Measurements from ENCODE around the gene CUEDC1. TPM values are rescaled to one million over a fixed set of nuclear protein-coding genes. Genes with fewer than 3 reads are reported as not detected.

CUEDC1 gene
- total RNA-seq, 1 experiment from 2014 or later: 61.4 TPM

DNA sequence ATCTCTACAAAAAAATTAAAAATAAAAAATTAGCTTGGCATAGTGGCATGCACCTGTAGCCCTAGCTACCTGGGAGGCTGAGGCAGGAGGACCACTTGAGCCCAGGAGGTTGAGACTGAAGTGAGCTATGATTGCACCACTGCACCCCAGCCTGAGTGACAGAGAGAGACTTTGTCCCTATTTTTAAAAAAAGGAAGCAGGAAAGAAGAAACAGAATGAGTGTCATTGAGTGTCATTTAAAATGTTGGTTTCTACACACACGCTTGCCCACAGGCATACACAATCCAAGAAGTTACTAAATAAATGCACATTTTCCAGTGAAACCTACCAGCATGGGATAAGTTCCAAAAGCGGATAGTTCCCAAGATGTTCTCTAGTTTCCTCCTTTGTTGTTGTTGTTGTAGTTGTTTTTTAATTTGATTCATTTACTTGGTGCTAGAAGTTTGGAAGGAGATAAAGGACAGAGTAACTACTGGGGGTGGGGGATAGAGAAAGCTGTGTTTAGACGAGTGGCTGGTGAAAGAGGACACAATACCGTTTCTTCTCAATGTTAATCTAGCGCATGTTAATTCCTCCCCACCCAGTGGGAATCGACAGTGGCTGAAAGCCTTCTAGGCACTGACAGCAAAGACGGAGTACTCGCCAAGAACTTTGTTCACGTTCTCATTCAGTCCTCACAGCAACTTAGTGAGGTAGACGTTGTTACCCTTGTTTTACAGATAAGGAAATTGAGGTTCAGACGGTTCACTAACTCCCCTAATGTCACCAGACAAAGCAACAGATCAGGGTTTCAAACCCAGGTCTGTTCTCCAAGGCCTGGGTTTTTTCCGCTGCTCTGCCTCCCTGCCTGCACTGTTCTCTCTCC is 122.7 kb downstream of the CUEDC1 start:
- no peaks in the 10 kb centered on the region for H3K27me3 ChIP-seq (ENCODE audit: insufficient read depth, low read depth)
- no peaks in the 10 kb centered on the region for H3K79me2 ChIP-seq (ENCODE audit: low read depth)
- ChIA-PET CTCF (interaction anchor here (0.5 to 1.6 kb wide), 5 partner anchors 9 to 511 kb away, joined by 3 to 5 read pairs (median 3); no protein-coding TSS in a partner anchor), POLR2A (ENCODE audit: unreplicated experiment) (no interaction called here)
- H3K27ac ChIP-seq: no peak overlapping the region
- intact Hi-C loops (cut with micrococcal nuclease; ENCODE audit: unreplicated experiment): loop anchor here (2.0 to 5.0 kb wide), 2 partner anchors 590 to 702 kb away; no protein-coding TSS in a partner anchor
- no peak overlapping the region for H2AFZ ChIP-seq
- H3K4me2 ChIP-seq: no peak overlapping the region
- H3K9me3 ChIP-seq (ENCODE audit: insufficient read depth, low read depth): no peaks in the 10 kb centered on the region
- DNase-seq: no peak
- H3K9me2 ChIP-seq (ENCODE audit: insufficient read depth): no peaks in the 10 kb centered on the region
- no peaks in the 10 kb centered on the region for H3K4me1 ChIP-seq (replicated peaks; ENCODE audit: insufficient read depth)
- no TSS peak for BruUV-seq (replicated peaks)
- no peaks in the 10 kb centered on the region for H4K20me1 ChIP-seq (ENCODE audit: insufficient read depth)
- TF ChIP-seq, protein P1, sequence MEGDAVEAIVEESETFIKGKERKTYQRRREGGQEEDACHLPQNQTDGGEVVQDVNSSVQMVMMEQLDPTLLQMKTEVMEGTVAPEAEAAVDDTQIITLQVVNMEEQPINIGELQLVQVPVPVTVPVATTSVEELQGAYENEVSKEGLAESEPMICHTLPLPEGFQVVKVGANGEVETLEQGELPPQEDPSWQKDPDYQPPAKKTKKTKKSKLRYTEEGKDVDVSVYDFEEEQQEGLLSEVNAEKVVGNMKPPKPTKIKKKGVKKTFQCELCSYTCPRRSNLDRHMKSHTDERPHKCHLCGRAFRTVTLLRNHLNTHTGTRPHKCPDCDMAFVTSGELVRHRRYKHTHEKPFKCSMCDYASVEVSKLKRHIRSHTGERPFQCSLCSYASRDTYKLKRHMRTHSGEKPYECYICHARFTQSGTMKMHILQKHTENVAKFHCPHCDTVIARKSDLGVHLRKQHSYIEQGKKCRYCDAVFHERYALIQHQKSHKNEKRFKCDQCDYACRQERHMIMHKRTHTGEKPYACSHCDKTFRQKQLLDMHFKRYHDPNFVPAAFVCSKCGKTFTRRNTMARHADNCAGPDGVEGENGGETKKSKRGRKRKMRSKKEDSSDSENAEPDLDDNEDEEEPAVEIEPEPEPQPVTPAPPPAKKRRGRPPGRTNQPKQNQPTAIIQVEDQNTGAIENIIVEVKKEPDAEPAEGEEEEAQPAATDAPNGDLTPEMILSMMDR (conservative IDR thresholded peaks at IDR 0.05): no peak
- TF ChIP-seq EZH2 (IDR thresholded peaks at IDR 0.05; ENCODE audit: low read depth): no peak
- H3K36me3 ChIP-seq (ENCODE audit: low read depth): no peaks in the 10 kb centered on the region
- H3F3A ChIP-seq (ENCODE audit: insufficient read depth, low read depth): peaks cover 6% of the 10 kb centered on the region; the same call in 1 of the 2 replicates
- no peak overlapping the region for H3K4me3 ChIP-seq

DNA sequence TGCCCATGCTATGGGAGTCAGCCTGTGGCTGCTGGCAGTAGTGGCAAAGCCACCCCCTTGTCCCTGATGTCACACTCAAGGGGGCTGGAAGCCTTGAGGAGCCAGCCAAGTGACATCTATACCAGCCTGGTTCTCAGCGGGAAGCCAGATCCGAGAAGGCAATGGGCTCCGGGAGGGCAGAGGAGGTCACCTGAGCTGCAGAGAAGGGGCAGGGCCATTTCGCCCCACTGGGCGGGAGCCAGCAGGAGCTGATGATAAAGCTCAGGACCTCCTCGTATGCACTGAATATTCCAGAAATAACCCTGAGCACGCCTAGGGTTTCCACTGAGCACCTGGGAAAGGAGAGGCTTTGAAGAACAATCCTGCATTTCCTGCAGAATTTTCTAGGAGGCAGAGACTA is 124.3 kb downstream of the CUEDC1 start:
- Histone ChIP-seq H3K4me3 (no peak overlapping the region), H3K9me3 (ENCODE audit: insufficient read depth, low read depth) (no peaks in the 10 kb centered on the region), H4K20me1 (ENCODE audit: insufficient read depth) (no peaks in the 10 kb centered on the region), H3K9me2 (ENCODE audit: insufficient read depth) (no peaks in the 10 kb centered on the region), H3F3A (ENCODE audit: insufficient read depth, low read depth) (no peaks in the 10 kb centered on the region), H3K27me3 (ENCODE audit: insufficient read depth, low read depth) (no peaks in the 10 kb centered on the region; the same call in 1 of the 2 replicates), H3K4me2 (no peak overlapping the region), H3K27ac (no peak overlapping the region), H3K79me2 (ENCODE audit: low read depth) (no peaks in the 10 kb centered on the region), H3K4me1 (replicated peaks; ENCODE audit: insufficient read depth) (no peaks in the 10 kb centered on the region), H3K36me3 (ENCODE audit: low read depth) (no peaks in the 10 kb centered on the region), H2AFZ (no peak overlapping the region)
- ChIA-PET POLR2A (ENCODE audit: unreplicated experiment) (interaction anchor here (0.5 kb wide), 1 partner anchor 8 kb away, joined by 3 read pairs; no protein-coding TSS in a partner anchor), CTCF (interaction anchor here (0.7 kb wide), 1 partner anchor 171 kb away, joined by 3 read pairs; no protein-coding TSS in a partner anchor)
- no peak for DNase-seq
- no TSS peak for BruUV-seq (replicated peaks)
- TF ChIP-seq, protein P1 (conservative IDR thresholded peaks at IDR 0.05): no peak
- TF ChIP-seq EZH2 (IDR thresholded peaks at IDR 0.05; ENCODE audit: low read depth): no peak
- intact Hi-C loops (cut with micrococcal nuclease; ENCODE audit: unreplicated experiment): loop anchor here (5.0 kb wide), 1 partner anchor 589 kb away; no protein-coding TSS in a partner anchor

DNA sequence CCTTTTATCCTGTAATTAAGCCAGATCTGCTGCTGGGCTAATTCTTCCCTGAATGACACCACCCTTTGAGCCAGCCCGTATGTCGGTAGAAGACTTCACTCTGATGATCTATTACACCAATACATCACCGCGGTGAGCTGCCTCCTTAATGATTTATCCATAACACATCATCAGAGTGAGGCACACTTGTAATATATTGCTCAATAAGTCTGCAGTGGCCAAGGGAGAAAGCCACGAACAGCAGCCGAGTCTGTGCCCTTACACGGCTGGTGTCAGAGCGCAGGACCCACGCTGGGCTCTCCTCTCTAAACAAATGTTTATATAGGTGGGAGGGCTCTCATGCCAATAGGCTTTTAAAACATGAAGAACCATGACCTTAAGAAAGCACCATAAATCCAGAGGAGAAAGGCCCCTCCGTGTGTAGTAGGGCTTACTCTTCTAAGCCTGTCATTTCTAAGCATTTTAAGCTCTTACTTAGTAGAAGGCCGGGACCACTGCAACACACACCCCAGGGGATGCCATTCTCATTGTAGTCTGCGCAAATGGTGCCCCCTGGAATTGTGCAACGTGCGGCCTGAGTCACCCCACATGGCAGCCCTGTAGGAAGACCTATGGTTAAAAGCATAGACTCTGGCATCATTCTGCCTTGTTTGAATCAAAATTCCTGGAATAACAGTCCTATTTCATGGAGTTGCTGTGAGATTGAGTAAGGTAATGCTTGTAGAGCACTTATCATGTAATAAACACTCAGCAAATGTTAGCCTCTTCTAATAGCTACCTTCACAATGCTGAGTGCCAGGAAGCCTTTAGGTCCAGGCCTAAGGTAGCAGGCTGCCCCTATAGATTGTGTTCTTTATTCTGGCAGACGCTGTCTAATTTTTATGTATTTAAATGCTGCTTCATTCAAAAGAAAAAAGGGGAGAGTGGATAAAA is 131.5 kb downstream of the CUEDC1 start:
- no TSS peak for BruUV-seq (replicated peaks)
- Histone ChIP-seq H3K9me2 (ENCODE audit: insufficient read depth) (no peaks in the 10 kb centered on the region), H3K27me3 (ENCODE audit: insufficient read depth, low read depth) (peaks cover 14% of the 10 kb centered on the region), H2AFZ (no peak overlapping the region), H3K27ac (no peak overlapping the region), H3K36me3 (ENCODE audit: low read depth) (no peaks in the 10 kb centered on the region), H3F3A (ENCODE audit: insufficient read depth, low read depth) (no peaks in the 10 kb centered on the region), H3K9me3 (ENCODE audit: insufficient read depth, low read depth) (no peaks in the 10 kb centered on the region), H3K4me2 (no peak overlapping the region), H4K20me1 (ENCODE audit: insufficient read depth) (no peaks in the 10 kb centered on the region), H3K4me3 (no peak overlapping the region), H3K79me2 (ENCODE audit: low read depth) (no peaks in the 10 kb centered on the region), H3K4me1 (replicated peaks; ENCODE audit: insufficient read depth) (no peaks in the 10 kb centered on the region)
- ChIA-PET CTCF (interaction anchor here (0.6 kb wide), 1 partner anchor 10 kb away, joined by 9 read pairs; no protein-coding TSS in a partner anchor), POLR2A (ENCODE audit: unreplicated experiment) (no interaction called here)
- TF ChIP-seq EZH2 (IDR thresholded peaks at IDR 0.05; ENCODE audit: low read depth): no peak
- TF ChIP-seq, protein P1 (conservative IDR thresholded peaks at IDR 0.05): no peak
- intact Hi-C loops (cut with micrococcal nuclease; ENCODE audit: unreplicated experiment): loop anchor here (10.0 kb wide), 1 partner anchor 229 kb away; no protein-coding TSS in a partner anchor
- DNase-seq: no peak

Data from PC-9 (cell line).